BE2C (cell line): ENCODE measurements around the gene DRP2.

Experiments used
- DNase-seq: peaks from one replicate; pipeline ENCODE4 v3.0.0-alpha.2; 2020
- H3K27me3 ChIP-seq: fragments of 250-450 bp; sonication (Bioruptor Pico); 2 replicates; pipeline ENCODE4 v1.5.1; 2020; ENCODE audit warnings: mild to moderate bottlenecking
- H3K36me3 ChIP-seq: fragments of 250-450 bp; sonication (Bioruptor Pico); 2 replicates; pipeline ENCODE4 v1.5.1; 2020; ENCODE audit warnings: mild to moderate bottlenecking
- H3K4me1 ChIP-seq: fragments of 250-450 bp; sonication (Bioruptor Pico); 2 replicates; pipeline ENCODE4 v1.5.1; 2020
- H3K4me3 ChIP-seq: 2 replicates; pipeline ENCODE4 v1.5.1; 2011; ENCODE audit warnings: low read depth, low read length
- H3K9me3 ChIP-seq: fragments of 250-450 bp; sonication (Bioruptor Pico); 2 replicates; pipeline ENCODE4 v1.5.1; 2020
- TF ChIP-seq, protein P1 (sequence below): IDR thresholded peaks from 2 replicates; pipeline ENCODE4 v1.5.1; 2012; ENCODE audit warnings: mild to moderate bottlenecking, low read depth, low read length

Gene DRP2

DNA sequence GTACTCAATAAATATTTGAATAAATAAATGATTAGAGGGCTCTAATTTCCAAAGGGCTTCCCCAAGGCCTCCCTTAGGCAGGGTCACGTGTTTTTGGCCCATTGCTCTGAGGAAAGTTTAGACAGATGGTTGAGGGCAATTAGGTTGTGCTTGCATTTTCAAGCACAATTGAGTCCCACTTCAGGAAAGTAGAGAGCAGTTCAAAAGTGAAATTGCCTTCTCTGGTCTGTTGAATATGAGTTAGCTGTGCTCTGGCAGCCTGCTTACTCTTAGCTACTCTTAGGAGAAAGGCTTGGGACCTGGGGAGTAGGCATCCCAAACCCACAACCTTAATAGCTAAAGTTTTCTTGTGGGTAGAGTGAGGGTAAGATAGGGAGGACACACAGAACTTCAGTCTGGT, 9.0 kb upstream of the DRP2 start:
- Histone ChIP-seq H3K36me3 (no peaks in the 10 kb centered on the region), H3K4me1 (no peaks in the 10 kb centered on the region), H3K27me3 (no peaks in the 10 kb centered on the region), H3K9me3 (no peaks in the 10 kb centered on the region), H3K4me3 (no peak overlapping the region)
- no peak for DNase-seq
- TF ChIP-seq, protein P1, sequence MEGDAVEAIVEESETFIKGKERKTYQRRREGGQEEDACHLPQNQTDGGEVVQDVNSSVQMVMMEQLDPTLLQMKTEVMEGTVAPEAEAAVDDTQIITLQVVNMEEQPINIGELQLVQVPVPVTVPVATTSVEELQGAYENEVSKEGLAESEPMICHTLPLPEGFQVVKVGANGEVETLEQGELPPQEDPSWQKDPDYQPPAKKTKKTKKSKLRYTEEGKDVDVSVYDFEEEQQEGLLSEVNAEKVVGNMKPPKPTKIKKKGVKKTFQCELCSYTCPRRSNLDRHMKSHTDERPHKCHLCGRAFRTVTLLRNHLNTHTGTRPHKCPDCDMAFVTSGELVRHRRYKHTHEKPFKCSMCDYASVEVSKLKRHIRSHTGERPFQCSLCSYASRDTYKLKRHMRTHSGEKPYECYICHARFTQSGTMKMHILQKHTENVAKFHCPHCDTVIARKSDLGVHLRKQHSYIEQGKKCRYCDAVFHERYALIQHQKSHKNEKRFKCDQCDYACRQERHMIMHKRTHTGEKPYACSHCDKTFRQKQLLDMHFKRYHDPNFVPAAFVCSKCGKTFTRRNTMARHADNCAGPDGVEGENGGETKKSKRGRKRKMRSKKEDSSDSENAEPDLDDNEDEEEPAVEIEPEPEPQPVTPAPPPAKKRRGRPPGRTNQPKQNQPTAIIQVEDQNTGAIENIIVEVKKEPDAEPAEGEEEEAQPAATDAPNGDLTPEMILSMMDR, result no peak

DNA sequence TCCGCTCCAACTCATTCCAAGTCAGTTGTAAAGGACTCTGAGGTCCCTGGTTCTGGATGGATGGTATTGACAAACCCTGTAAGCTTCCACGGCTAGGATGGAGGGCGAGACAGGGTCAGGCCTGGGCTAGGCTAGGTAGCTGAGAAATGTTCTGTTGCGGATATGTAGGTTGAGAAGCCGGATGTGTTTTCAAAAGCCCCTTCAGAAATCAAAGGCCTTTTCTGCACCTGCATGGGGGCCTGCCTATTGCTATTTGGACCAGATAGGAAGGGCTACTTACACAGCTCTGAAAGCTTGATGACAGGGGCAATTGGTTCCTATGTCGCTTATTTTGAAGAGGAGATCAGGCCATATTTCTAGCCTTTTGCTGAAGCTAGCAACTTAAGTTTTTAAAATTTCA, 1.9 kb upstream of the DRP2 start:
- H3K36me3 ChIP-seq, result no peaks in the 10 kb centered on the region
- no peaks in the 10 kb centered on the region for H3K9me3 ChIP-seq
- no peaks in the 10 kb centered on the region for H3K4me1 ChIP-seq
- TF ChIP-seq, protein P1, result no peak
- DNase-seq, result no peak
- H3K27me3 ChIP-seq, result no peaks in the 10 kb centered on the region
- H3K4me3 ChIP-seq, result no peak overlapping the region

DNA sequence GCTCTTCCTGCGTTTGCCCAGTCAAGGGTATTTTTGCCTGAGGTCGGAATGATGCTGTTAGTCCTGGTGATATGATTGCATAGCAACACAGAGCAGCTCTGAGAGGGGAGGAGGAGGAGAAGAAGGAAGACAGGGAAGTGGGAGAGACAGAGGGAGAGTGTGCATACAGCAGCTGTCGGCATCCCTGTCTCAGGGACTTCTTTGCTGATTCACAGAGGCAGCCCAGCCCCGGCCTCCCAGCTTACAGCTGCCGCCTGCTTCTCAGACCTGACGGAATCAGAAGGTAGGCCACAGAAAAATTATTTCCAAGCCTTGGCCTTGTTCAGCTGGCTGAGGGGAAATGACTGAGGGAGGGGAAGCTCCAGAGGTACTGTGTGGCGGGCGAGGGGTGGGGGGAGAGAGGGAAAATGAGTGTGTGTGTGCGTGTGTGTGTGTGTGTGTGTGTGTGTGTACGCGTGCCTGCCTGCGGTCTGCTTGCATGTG, 319 bp downstream of the DRP2 start:
- no peaks in the 10 kb centered on the region for H3K4me1 ChIP-seq
- TF ChIP-seq, protein P1, result no peak
- H3K36me3 ChIP-seq, result no peaks in the 10 kb centered on the region
- DNase-seq, result no peak
- H3K9me3 ChIP-seq, result no peaks in the 10 kb centered on the region
- no peak overlapping the region for H3K4me3 ChIP-seq
- H3K27me3 ChIP-seq, result no peaks in the 10 kb centered on the region

DNA sequence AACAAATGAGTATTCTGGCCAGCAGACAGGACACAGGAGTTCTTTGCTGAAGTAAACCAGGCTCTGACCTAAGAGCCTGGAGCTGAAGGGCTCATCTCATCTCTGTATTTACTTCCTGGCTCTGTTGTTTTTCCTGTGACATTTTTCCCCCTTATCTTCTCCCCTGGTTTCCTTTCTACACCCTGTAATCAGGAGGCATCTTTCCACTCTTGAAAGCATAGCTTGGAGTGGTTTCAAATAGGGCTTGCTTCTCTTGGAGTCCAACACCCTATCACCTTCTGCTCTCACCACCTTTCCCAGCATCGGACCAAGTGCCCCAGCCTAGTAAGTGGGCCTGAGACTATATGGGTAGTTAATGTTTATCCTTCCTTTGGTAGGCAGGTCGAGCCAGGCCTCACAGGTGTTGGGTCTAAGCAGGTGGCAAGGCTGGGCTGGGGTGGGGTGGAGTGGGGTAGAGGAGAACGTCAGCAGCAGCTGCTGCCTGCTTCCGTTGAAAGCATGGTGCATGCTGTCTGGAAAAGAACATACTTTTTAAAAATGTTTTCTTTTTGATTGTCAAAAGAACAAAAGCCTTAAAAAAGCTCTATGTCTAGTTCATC, 1.2 kb downstream of the DRP2 start:
- DNase-seq, result no peak
- Histone ChIP-seq H3K4me3 (no peak overlapping the region), H3K27me3 (no peaks in the 10 kb centered on the region), H3K9me3 (no peaks in the 10 kb centered on the region), H3K4me1 (no peaks in the 10 kb centered on the region), H3K36me3 (no peaks in the 10 kb centered on the region)
- TF ChIP-seq, protein P1, result no peak

DNA sequence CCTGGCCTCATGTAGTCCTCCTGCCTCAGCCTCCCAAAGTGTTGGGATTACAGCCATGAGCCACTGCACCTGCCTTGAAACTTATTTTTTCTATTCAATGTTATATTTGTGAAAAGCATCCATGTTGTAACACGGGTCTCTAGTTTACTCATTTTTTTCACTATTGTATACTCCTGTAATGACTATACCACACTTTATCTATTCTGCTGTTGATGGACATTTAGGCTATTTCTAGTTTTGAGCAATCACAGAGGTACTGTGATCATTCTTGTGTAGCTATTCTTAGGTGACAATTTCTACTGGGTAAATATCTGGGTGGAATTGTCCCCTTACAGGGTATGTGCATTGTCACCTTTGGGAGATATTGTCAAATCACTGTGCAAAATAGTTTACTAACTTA, 3.6 kb downstream of the DRP2 start:
- no peaks in the 10 kb centered on the region for H3K9me3 ChIP-seq
- H3K4me1 ChIP-seq, result no peaks in the 10 kb centered on the region
- H3K27me3 ChIP-seq, result no peaks in the 10 kb centered on the region
- no peak overlapping the region for H3K4me3 ChIP-seq
- no peak for DNase-seq
- TF ChIP-seq, protein P1, result no peak
- no peaks in the 10 kb centered on the region for H3K36me3 ChIP-seq

DNA sequence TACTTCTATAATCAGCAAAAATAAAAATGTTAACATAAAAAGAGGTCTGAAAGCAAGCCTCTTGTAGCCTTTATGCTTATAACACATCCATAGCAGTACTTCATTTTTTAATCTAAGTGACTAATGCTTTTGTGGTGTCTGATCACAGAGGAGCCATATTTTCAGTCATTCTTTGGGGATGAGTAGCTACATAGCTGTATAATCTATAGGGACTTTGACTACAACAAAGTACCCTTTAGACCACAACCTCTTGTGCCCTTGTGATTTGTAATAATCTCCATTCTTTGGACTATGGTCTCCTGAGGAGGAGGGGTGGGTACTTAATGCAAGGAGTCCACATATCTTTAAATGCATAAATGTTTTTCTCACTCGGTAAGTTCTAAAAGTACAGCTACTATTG, 9.6 kb downstream of the DRP2 start:
- Histone ChIP-seq H3K9me3 (no peaks in the 10 kb centered on the region), H3K4me1 (no peaks in the 10 kb centered on the region), H3K36me3 (no peaks in the 10 kb centered on the region), H3K27me3 (no peaks in the 10 kb centered on the region), H3K4me3 (no peak overlapping the region)
- no peak for DNase-seq
- TF ChIP-seq, protein P1, result no peak
